ENCODE measurements around the gene PHTF1.

PHTF1 gene

GRCh38 chr1:113647164-113647563 lies 112.1 kb downstream of the PHTF1 start:
- H3K9me3 ChIP-seq = no peaks in the 10 kb centered on the region
- no peak overlapping the region for H3K4me3 ChIP-seq
- peaks cover 13 to 36% (median 14%) of the 10 kb centered on the region in 3 donors for H3K36me3 ChIP-seq
- intact Hi-C loops (cut with DNase I; ENCODE audit: low total_unique reads) = no loop called here
- no peak for TF ChIP-seq CTCF (IDR thresholded peaks at IDR 0.05)
- no peaks in the 10 kb centered on the region for H3K4me1 ChIP-seq
- no peak for DNase-seq
- no peaks in the 10 kb centered on the region for H3K27me3 ChIP-seq
- H3K27ac ChIP-seq = no peak overlapping the region
